ENCODE data around the gene FGD1.
"Not testable (repeated sequence)": the region's sequence is repeated elsewhere in the genome, so short reads cannot be mapped to it uniquely, and the experiment has no call there.

The FGD1 gene

GRCh38 chrX:54495814-54496516 is at the start of gene FGD1:
FGD1 (minus strand) TSS chrX:54496234; CDS start chrX:54495432, 802 bp downstream.
- peak; percentile 40 for DNase-seq

DNA sequence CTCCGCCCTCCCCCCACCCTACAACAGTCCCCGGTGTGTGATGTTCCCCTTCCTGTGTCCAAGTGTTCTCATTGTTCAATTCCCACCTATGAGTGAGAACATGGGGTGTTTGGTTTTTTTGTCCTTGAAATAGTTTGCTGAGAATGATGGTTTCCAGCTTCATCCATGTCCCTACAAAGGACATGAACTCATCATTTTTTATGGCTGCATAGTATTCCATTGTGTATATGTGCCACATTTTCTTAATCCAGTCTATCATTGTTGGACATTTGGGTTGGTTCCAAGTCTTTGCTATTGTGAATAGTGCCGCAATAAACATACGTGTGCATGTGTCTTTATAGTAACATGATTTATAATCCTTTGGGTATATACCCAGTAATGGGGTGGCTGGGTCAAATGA is 46.2 kb upstream of the FGD1 start:
- DNase-seq = not testable (repeated sequence)

DNA sequence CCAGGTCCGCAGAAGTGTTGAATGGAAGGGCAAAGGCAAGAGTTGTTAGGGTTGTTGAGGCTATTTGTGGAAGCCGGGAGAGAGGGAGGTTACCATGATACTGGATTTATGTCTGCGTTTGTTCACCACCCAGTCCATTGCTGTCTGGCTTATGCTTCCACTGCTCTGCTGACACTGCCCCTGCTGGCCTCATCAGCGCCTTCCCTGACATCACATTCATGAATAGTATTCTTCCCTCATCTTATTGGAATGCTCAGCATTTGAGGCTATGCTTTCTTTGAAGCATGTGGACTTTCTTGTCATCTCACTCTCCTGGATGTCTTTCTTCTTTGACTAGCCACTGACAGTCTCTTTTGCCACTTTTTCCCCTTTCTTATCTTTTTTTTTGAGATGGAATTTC is 44.3 kb upstream of the FGD1 start:
- no peak for DNase-seq

DNA sequence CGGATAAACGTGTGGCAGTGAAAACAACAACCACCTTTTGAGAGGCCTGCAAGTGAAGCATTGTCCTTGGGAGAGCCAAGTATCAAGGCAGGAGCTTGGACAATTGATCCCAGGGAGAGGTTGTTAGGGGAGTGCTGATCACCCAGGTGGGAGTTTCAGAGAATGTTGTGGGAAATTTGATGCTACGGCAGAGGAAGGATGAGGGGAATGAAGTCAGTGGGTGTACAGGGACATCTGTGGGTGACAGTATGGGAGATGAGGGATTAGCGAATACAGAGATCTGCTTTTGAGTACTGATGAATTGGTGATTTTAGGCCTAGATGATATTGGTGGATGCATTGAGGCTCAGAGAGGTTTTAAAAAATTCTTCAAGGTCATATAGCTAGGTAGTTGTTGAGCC is 38.2 kb upstream of the FGD1 start:
- DNase-seq = no peak

DNA sequence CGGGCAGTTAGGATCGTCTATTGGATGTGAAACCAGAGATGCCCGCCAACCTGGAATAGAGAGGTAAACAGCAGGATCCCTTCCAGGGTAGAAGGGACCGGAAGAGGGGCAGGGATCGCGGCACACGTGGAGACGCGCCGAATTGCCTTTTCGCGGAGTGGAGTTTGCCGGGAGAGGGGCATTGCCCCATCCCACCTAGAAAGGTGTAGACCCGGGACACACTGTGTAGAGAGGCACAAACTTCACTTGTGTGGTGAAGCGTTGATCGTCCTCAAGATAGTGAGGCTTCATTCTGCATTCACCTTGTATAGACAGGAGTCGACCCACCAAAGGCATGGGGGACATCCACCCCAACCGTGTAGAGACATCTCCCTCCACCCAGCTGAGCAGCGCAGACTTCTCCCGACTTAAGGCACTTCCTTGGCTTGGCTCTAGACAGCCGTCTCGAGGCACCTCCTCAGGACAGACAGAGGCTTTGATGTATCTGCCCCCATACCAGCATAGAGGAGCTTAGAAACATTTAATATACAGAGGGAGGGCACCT is 34.4 kb upstream of the FGD1 start:
- DNase-seq = no peak

GRCh38 chrX:54529552-54530356 is 33.7 kb upstream of the FGD1 start, which contains the start of gene GNL3L:
GNL3L (plus strand) TSS chrX:54530219; CDS start chrX:54532567, 2,348 bp downstream.
- DNase-seq = peak; percentile 66

DNA sequence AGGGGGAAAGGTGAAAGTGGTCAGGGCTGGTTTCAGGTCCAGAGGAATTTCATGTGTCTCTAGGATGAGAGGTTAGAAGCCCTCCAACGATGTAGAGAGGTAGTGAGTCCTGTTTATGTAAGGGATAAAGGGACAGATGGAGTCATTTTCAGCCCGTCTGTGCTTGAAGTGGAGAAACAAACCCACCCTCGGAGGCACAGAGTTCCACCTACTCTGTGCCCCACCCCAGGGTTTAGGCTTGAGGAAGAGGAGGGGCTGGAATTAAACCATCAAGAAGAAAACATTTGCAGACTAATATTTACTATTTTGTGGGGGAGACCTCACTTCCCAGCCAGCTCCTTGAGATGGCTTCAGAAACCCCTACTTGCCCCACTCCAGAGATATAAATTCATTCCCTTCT is 33.1 kb upstream of the FGD1 start:
- peak; percentile 29 for DNase-seq

DNA sequence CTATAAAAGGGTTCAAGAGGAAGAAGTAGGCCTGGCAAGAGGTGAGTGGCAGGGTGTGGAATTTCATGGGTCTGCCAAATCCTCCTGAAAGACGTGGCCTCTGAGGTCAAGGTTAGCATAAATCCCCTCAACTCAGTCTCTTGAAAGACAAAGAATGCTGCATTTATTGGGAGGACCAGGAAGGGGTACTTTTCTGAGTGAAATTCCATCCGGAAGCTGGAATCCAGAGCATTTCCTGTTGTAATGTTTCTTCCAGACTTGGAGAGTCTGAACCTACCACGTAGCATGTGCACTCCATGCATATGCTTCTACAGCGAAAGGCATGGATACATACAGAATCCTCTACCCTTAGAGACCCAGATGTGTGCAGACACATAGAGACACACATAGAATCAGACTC is 13.4 kb upstream of the FGD1 start:
- no peak for DNase-seq

DNA sequence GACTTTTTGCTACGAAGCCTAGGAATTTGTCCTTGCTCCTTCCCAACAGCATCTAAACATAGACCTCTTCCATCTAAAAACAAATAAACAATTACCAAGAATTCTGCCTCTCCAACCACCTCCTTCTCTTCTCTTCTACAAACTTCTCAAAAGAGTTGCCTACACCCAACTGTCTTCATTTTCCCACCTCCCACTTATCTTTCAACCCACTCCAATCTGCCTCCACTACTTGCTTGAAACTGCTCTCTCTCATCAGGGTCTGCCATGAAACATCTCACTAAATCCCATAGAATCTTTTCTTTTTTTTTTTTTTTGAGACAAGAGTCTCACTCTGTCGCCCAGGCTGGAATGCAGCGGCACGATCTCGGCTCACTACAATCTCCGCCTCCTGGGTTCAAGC is 902 bp upstream of the FGD1 start:
- DNase-seq = no peak

GRCh38 chrX:54496517-54496852 is 451 bp upstream of the FGD1 start:
- no peak for DNase-seq

GRCh38 chrX:54494989-54495813 is 833 bp downstream of the FGD1 start:
- DNase-seq = no peak

DNA sequence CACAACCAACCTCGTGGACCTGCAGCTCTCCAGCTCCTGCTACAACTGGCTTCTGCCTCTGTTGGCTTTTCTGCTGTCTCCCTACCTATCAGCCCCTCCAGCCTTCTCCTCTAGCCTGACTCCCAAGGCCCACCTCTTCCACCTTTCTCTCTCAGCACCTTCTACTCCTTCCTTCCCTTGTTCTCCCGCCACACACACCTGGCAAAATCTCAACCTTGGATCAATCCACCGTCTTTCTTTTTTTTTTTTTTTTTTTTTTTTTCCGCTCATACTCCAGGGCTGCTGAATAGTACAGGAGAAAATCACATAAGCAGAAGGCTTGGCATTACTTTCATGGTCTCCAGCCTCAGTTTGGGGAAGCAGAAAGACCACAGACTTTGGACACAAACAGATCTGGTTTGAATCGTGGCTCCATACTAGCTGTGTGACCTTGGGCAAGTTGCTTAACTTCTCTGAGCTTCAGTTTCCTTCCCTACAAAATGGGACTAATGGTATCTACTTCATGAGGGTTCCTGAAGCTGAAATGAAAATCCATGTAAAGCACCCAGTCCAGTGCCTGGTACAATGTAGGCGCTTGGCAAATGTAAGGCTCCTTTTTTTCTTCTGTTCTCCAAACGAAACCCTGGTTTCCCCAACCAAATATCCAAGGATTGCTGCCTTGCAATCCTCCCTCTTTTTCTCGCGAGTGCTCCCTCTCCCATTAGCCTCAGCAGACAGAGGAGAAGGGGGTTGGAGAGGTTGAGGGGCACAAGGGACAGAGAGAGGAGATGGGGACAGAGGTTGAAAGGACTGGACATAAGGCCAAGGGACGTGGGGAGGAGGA is 1.7 kb downstream of the FGD1 start:
- no peak for DNase-seq

DNA sequence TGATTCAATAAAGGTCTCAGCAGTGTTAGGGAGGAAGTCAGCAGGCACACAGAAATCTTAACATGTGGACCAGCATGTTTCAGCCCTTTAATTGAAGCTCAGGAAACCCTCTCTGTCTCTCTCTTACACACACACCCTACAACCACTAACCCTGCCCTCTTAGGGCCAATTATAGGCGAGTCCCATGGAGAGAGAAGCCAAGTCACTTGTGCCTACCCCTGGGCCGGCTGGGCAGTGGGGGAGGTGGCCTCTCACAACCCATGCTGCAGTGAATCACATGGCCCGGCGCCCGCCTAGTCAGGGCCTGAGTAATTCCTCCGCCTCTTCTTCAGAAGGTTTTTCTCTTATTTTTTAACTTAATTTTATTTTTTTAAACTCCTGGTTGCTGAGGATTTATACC is 3.7 kb downstream of the FGD1 start:
- no peak for DNase-seq

DNA sequence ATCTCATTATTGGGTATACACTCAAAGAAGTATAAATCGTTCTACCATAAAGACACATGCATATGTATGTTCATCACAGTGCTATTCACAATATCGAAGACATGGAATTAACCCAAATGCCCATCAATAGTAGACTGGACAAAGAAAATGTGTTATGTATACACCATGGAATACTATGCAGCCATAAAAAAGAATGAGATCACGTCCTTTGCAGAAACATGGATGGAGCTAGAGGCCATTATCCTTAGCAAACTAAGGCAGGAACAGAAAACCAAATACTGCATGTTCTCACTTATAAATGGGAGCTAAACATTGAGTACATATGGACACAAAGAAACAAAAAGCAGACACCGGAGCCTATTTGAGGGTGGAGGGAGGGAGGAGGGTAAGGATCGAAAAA is 6.2 kb downstream of the FGD1 start:
- not testable (repeated sequence) for DNase-seq

DNA sequence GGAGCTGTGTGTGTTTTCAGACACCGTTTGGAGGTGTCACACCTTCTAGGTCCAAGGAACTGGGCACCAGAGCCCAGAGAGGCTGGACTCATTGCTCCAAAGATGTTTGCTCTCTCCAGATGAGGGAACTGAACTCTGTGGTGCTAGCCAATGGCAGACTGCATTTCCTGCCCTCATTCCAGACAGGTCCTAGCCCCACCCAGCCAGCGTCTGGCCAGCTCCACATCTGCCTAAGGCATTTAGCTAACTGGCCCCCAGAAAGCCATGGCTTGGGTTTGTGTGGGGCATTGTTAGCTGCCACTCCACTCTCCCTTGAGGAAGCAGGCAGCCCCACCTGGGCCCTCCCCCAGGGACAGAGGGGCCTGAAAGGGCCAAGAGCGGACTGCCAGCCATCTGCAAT is 11.4 kb downstream of the FGD1 start:
- DNase-seq = no peak

- DNase-seq = no peak
Measured at GRCh38 chrX:54483946-54484345, 12.1 kb downstream of the FGD1 start.

DNA sequence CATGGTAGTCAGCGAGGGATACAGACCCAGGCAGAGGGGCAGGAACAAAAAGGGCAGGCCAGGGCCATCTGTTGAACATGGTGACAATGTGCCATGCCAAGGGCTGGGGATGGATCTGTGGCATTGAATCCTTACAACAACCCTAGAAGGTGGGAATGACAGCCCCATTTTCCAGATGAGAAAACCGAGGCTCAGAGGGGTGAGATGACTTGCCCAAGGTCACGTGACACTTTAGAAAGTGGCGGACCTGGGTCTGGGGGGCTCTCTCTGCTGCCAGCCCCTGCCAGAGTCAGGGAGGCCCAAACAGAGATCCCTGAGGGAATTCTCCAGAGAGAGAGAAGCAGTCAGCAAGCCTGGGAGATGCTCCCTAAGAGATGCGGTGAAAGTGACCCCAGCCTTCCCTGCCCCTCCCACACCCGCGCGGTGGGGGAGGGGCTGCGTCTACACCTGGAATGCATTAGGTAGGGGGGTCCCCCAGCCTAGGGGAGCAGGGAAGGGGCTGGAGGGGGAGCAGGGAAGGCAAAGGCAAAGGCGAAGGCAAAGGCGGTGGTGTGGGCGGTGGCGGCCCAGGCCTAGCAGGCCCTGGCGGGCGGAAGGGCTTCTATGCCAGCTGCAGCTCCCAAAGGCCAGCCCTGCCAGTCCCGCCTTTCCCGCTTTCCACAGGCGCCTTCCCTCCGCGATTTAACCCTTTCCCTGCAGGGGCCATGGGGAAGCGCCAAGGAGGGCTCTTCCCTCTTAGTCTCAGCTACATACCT is 13.0 kb downstream of the FGD1 start:
- DNase-seq = no peak

DNA sequence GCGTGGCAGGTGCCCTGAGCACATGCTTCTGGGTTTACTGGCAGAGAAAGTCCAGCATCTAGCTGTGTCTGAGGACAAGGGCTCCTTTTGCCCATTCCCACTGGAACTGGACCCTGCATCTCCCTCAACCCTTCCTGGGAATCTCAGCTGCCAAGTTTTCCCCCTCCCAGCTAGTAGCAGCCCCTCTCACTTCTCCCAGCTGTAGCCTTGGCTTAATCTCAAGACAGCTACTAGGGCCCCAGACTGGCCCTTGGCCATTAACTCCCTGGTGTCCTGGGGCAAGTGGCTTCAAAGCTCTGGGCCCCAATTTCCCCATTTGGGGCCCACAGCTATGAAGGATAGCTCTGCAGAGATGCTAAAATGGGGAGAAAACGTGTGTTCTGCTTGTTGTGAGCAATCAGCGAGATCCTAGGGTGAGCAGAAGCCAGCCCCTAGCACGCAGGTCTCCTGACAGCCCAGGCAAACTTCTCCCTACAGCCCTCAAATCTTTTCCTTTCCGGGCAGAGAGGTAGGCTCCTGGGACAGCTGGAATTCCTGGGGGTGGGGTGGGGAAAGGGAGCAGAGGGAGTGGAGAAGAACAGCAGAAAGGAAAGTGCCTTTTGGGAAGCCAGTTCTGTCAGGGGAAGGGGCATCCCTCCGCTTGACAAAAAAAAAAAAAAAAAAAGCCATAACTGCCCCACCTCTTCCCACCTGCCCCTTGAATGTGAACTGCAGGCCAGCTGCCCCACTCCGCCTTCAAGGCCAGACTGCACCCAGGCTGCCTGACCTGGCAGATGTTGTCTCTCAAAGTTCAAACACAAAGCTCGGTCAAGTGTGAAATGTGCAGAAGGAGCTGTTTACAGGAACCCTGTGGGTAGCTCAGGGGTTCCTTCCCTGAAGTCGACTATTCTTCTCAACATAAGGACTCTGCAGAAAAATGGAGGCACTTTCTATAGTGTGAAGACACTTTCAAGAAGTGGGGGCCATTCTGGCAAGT is 16.6 kb downstream of the FGD1 start:
- no peak for DNase-seq

GRCh38 chrX:54473993-54474859 is 21.8 kb downstream of the FGD1 start:
- DNase-seq = no peak
